Esophagus squamous epithelium (tissue), 5 donors: ENCODE results near the gene LTB4R2. TPM values are rescaled to one million over a fixed set of nuclear protein-coding genes. Genes with fewer than 3 reads are reported as not detected.
A peak's percentile ranks its signal among the peaks of the same experiment; 100 is the strongest.

Experiments used
- DNase-seq: peaks from one replicate; lab custom pipeline; 2025; lab: John Stamatoyannopoulos, UW
- H3K27ac ChIP-seq, 4 donors: fragments of 200-600 bp; sonication (generic); one replicate each; pipeline ENCODE4 v1.5.1; 2016 to 2019; ENCODE audit warnings: mild to moderate bottlenecking in 1 of 4
- H3K27me3 ChIP-seq, 4 donors: fragments of 200-600 bp; sonication (generic); 1 replicate in 3 of 4; 2 replicates in 1 of 4; pipeline versions ENCODE4 v1.5.1 to v1.6.0; 2017 to 2021; ENCODE audit warnings: antibody characterized with exemption in 1 of 4
- H3K36me3 ChIP-seq, 3 donors: fragments of 200-600 bp; sonication (generic); one replicate each; pipeline ENCODE4 v1.5.1; 2016 to 2019
- H3K4me1 ChIP-seq, 3 donors: fragments of 200-600 bp; sonication (generic); one replicate each; pipeline ENCODE4 v1.5.1; 2017 to 2019
- H3K4me3 ChIP-seq, 4 donors: fragments of 200-600 bp; sonication (generic); 1 replicate in 3 of 4; 2 replicates in 1 of 4; pipeline ENCODE4 v1.5.1; 2016 to 2019; ENCODE audit warnings: mild to moderate bottlenecking in 2 of 4, moderate library complexity in 1 of 4
- H3K9me3 ChIP-seq, 3 donors: fragments of 200-600 bp; sonication (generic); one replicate each; pipeline ENCODE4 v1.5.1; 2016 to 2019
- CTCF ChIP-seq, 6 experiments: fragments of 450-650 bp in 4 of 6; fragments of 200-600 bp in 2 of 6; sonication (generic) in 2 of 6; IDR thresholded peaks; one replicate each; pipeline ENCODE4 v1.5.1; 2016 to 2019; ENCODE audit warnings: antibody characterized with exemption in 6 of 6, mild to moderate bottlenecking in 4 of 6, moderate library complexity in 4 of 6
- POLR2A ChIP-seq, 4 donors: fragments of 450-650 bp; IDR thresholded peaks; one replicate each; pipeline ENCODE4 v1.6.1; 2017; ENCODE audit warnings: antibody characterized with exemption in 4 of 4, mild to moderate bottlenecking in 4 of 4, moderate library complexity in 3 of 4
- WGBS, 2 donors: methylation state at CpG; one replicate each; pipeline ENCODE4 v1.1.5; 2018; 5-methylcytosine and 5-hydroxymethylcytosine counted together
- intact Hi-C: fragments of 100-400 bp; cut with DNase I; formaldehyde crosslinking; loops from one replicate; pipeline ENCODE4 v1.15.0; 2022
- total RNA-seq, 4 donors: library from RNA; depleted of rRNA; stranded (reverse); fragments of >200 nt; gene quantifications; one replicate each; pipeline ENCODE4 v1.1.0, GENCODE V29; 2016
- donor health status: DM: yes; HTN: yes; CAD: no.

LTB4R2 gene
- total RNA-seq, 4 donors from 2014 or later = 66.0 to 169 (median 123) TPM

- H3K27ac ChIP-seq = peak overlapping the region in 2 of 4 donors; percentile 83 to 88
- no peaks in the 10 kb centered on the region for H3K27me3 ChIP-seq
- DNase-seq = no peak
- intact Hi-C loops = no loop called here
- WGBS, 2 donors = 81 to 87% methylated on average over 6 of the region's 6 CpGs
- no peaks in the 10 kb centered on the region for H3K36me3 ChIP-seq
- TF ChIP-seq CTCF (IDR thresholded peaks at IDR 0.05) = no peak
- no peaks in the 10 kb centered on the region for H3K9me3 ChIP-seq
- H3K4me1 ChIP-seq = peaks cover 31 to 97% (median 40%) of the 10 kb centered on the region in 3 donors
- no peak overlapping the region for H3K4me3 ChIP-seq
These were observed 32.9 kb upstream of the LTB4R2 start for GRCh38 chr14:24277071-24277470.

GRCh38 chr14:24277606-24278321 is 32.2 kb upstream of the LTB4R2 start:
- Histone ChIP-seq H3K9me3 (no peaks in the 10 kb centered on the region), H3K27me3 (no peaks in the 10 kb centered on the region), H3K4me1 (peaks cover 26 to 96% (median 40%) of the 10 kb centered on the region in 3 donors), H3K36me3 (no peaks in the 10 kb centered on the region), H3K4me3 (no peak overlapping the region), H3K27ac (peak overlapping the region in 3 of 4 donors; percentile 67 to 88 (median 83))
- no peak for DNase-seq
- TF ChIP-seq POLR2A (IDR thresholded peaks at IDR 0.05) = no peak
- no peak for TF ChIP-seq CTCF (IDR thresholded peaks at IDR 0.05)
- WGBS, 2 donors = 66 to 84% methylated on average over 9 to 11 of the region's 11 CpGs
- intact Hi-C loops = no loop called here

- H3K27me3 ChIP-seq = no peaks in the 10 kb centered on the region
- WGBS, 2 donors = 91 to 98% methylated on average over 5 of the region's 5 CpGs
- H3K27ac ChIP-seq = peak overlapping the region; percentile 67 to 88 (median 78)
- DNase-seq = no peak
- intact Hi-C loops = no loop called here
- no peak overlapping the region for H3K4me3 ChIP-seq
- TF ChIP-seq POLR2A (IDR thresholded peaks at IDR 0.05) = no peak
- no peak for TF ChIP-seq CTCF (IDR thresholded peaks at IDR 0.05)
- H3K36me3 ChIP-seq = no peaks in the 10 kb centered on the region
- no peaks in the 10 kb centered on the region for H3K9me3 ChIP-seq
- H3K4me1 ChIP-seq = peaks cover 21 to 96% (median 40%) of the 10 kb centered on the region in 3 donors
These were observed 31.5 kb upstream of the LTB4R2 start for GRCh38 chr14:24278424-24278823.

- H3K9me3 ChIP-seq = no peaks in the 10 kb centered on the region
- TF ChIP-seq CTCF (IDR thresholded peaks at IDR 0.05) (peak in 5 of 6 experiments; percentile 10 to 69 (median 42)), POLR2A (IDR thresholded peaks at IDR 0.05) (no peak)
- H3K27ac ChIP-seq = peak overlapping the region; percentile 67 to 88 (median 78)
- no peak overlapping the region for H3K4me3 ChIP-seq
- no peak for DNase-seq
- H3K27me3 ChIP-seq = no peaks in the 10 kb centered on the region
- peaks cover 26 to 96% (median 45%) of the 10 kb centered on the region in 3 donors for H3K4me1 ChIP-seq
- no peaks in the 10 kb centered on the region for H3K36me3 ChIP-seq
- 50 to 72% methylated on average over 9 to 11 of the region's 11 CpGs for WGBS, 2 donors
- intact Hi-C loops = no loop called here
These were observed 30.4 kb upstream of the LTB4R2 start for GRCh38 chr14:24279301-24280186.
